ENCODE measurements around the gene C2orf49. TPM values are rescaled to one million over a fixed set of nuclear protein-coding genes. Genes with fewer than 3 reads are reported as not detected.

C2orf49 gene
- 15.5 and 15.9 TPM in 2 replicates for total RNA-seq

DNA sequence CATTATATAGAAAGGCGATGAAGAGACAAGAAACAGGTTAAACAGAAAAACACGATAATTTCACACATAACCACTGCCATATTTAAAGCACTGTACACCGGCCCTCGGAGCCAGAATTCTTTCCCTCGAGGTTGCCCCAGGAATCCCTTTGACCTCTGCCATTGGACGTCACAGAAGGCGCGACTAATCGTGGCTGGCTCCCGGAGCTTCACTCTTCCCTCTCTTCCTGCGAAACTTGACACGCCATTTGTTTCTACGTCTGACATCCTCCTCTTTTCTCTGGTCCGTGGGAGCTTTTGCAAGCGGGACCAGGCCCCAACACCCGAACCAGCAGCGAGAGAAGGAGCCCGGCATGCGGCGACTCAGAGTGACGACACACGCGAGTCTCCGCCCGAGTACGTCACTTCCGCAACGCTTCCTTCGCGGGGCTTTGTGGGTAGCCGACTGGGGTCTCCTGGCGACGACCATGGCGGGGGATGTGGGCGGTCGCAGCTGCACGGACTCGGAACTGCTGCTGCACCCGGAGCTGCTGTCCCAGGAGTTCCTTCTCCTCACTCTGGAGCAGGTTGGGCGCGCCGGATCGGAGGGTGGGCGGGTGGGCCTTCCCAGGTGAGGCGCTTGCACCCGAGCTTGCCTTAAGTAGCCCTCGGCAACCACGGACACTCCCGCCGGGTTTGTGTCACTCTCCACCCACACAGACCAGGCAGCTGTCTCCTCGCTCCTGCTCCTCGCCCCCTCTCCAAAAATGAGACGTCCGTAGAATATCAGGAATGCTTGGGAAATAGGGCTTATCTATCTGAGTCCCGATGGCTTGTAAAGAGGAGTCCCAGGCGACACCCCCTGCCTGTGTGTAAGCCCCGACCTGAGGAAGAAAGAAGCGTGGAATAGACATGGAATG is at the start of gene C2orf49:
Gene C2orf49 (plus strand): TSS at position 419 of the 898 bp plus-strand sequence. CDS start 48 bp downstream, at position 467.

DNA sequence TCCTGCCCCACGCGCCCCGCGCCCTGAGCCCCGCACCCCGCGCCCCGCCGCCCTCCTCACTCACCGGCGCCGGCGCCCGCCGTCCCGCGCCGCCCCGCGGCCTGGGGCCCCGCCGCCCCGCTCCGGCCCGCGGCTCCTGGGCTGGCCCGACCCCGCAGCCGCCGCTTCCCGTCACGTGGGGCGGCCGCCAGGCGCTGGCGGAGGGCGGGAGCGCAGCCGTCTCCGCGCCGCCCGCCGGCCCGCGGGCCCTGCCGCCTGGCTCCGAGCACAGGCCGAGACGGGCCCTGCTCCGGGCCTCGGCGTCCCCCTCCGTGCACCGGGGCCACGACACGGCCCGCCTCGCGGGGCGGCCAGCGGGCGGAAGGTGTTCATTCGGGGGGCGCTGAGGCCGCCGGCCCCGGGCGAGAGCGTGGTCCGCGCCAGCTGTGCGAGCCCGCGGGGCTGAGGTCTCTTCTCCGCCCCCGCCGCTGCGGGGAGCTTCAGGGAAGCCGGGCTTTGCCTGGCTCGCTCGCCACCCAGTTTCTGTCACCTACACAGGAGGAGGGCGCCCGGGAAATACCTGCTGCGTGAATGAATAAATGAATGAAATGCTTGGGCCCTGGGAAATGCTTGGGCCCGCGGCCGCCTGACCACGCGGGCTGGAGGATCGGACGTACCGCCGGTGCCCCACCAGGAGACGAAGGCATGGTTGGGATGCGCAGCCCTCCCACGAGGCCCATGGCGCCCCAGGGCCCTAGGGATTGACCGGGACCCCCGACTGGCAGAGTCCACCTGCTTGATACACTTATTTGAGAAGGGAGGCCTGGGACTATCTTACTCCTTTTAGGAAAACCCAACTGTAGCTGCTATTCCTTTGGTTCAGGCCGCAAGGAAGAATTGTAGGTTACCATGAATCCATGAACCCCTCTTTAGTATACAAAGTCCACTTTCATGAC is 7.5 kb upstream of the C2orf49 start, which contains the start of gene TGFBRAP1:
Gene TGFBRAP1 (minus strand): TSS at position 175 of the 935 bp plus-strand sequence. CDS start 21,434 bp downstream, outside the sequence.

DNA sequence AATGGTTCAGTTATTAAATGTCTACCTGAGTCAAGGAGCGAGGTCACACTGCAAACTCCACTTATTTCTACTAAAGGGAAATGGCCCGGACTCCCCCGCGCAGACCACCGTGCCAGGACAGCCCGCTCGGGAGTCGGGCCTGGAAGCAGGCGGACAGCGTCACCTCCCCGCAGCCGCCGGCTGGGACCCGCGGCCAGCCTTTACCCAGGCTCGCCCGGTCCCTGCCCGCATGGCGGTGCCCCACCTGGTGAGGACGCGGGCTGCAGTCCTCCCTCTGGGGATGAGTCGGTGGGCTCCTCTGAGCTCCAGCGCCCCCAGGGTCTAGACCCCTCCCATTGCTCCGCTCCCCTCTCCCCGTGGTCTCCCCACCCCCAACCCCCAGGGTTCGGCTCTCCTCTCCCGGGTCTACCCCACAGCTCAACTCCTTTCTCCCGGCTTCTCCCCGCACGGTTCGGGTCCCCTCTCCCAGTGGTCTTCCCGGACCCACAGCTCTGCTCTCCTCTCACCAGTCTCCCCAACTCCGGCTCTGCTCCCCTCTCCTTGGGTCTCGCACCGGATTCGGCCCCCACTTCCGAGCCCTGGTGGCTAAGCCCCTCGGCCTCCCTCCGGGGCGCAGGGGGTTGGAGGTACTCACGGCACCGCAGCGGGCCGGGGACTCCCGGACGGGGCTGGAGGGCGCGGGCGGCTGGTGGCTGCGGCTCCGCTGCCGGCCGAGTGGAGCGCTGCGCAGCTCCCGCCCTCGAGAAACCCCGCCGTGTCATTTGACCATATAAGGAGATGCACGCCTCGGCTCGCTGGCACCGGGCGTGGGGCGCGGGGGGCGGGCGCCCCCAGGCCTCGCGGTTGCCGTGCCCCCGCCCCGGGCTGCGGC is 61.2 kb downstream of the C2orf49 start, which contains the start of gene FHL2:
Gene FHL2 (minus strand): TSS at position 716 of the 871 bp plus-strand sequence. CDS start 12,535 bp downstream, outside the sequence.

Other genes with a start within 250 kb of the C2orf49 start
- not detected in 2 replicates for gene GPR45, start 95.8 kb upstream of the C2orf49 start, total RNA-seq
- 25.0 and 25.2 TPM in 2 replicates for gene TGFBRAP1, start 7.8 kb upstream of the C2orf49 start, total RNA-seq
- gene FHL2, start 61.5 kb downstream of the C2orf49 start, total RNA-seq: 86.5 and 93.1 TPM in 2 replicates